Fibroblast of lung (primary cell): ENCODE measurements around the gene RAB30. TPM values are rescaled to one million over a fixed set of nuclear protein-coding genes. Genes with fewer than 3 reads are reported as not detected.

Source experiments
- DNase-seq, 2 donors: peaks; one replicate each; pipeline versions ENCODE4 v3.0.0 to v3.0.0-alpha.2; 2010; ENCODE audit warnings: low read depth in 2 of 2
- H2AFZ ChIP-seq: 2 replicates; pipeline ENCODE4 v1.5.1; 2012; ENCODE audit warnings: low read length, control low read depth, inconsistent platforms
- H3K27ac ChIP-seq: 2 replicates; pipeline ENCODE4 v1.5.1; 2011; ENCODE audit warnings: low read length, control low read depth; ENCODE audit not compliant: insufficient read depth
- H3K27me3 ChIP-seq: 2 replicates; pipeline ENCODE4 v1.5.1; 2011; ENCODE audit warnings: mild to moderate bottlenecking, low read length; ENCODE audit not compliant: control insufficient read depth, insufficient read depth
- H3K36me3 ChIP-seq: 2 replicates; pipeline ENCODE4 v1.5.1; 2011; ENCODE audit warnings: low read length; ENCODE audit not compliant: control insufficient read depth, insufficient read depth
- H3K4me1 ChIP-seq: 2 replicates; pipeline ENCODE4 v1.5.1; 2011; ENCODE audit warnings: low read length; ENCODE audit not compliant: control insufficient read depth, insufficient read depth; ENCODE audit errors: extremely low read depth
- H3K4me2 ChIP-seq: 2 replicates; pipeline ENCODE4 v1.5.1; 2011; ENCODE audit warnings: low read length, control low read depth; ENCODE audit not compliant: insufficient read depth; ENCODE audit errors: extremely low read depth
- H3K4me3 ChIP-seq, 4 experiments: fragments of 200-600 bp in 1 of 4; sonication (generic) in 1 of 4; replicated peaks in 1 of 4; 2 replicates each; pipeline ENCODE4 v1.5.1; 2011 to 2016; ENCODE audit warnings: low read length in 4 of 4, low read depth in 3 of 4, mild to moderate bottlenecking in 3 of 4, control low read depth in 2 of 4, inconsistent platforms in 1 of 4, mixed read lengths in 1 of 4; ENCODE audit not compliant: insufficient read depth in 1 of 4; ENCODE audit errors: control extremely low read depth in 1 of 4
- H3K79me2 ChIP-seq: 2 replicates; pipeline ENCODE4 v1.5.1; 2012; ENCODE audit warnings: mild to moderate bottlenecking, low read length, inconsistent platforms; ENCODE audit not compliant: control insufficient read depth, insufficient read depth
- H3K9ac ChIP-seq: 2 replicates; pipeline ENCODE4 v1.5.1; 2011; ENCODE audit warnings: mild to moderate bottlenecking, low read length, control low read depth; ENCODE audit not compliant: insufficient read depth
- H3K9me3 ChIP-seq: 2 replicates; pipeline ENCODE4 v1.5.1; 2012; ENCODE audit warnings: low read depth, low read length; ENCODE audit not compliant: control insufficient read depth, insufficient read depth
- H4K20me1 ChIP-seq: 2 replicates; pipeline ENCODE4 v1.5.1; 2011; ENCODE audit warnings: low read length; ENCODE audit not compliant: control insufficient read depth, insufficient read depth; ENCODE audit errors: extremely low read depth
- EZH2 ChIP-seq: IDR thresholded peaks from 2 replicates; pipeline ENCODE4 v1.5.1; 2012; ENCODE audit warnings: low read length, control low read depth, mild to moderate bottlenecking; ENCODE audit errors: missing control alignments
- polyA plus RNA-seq, 2 donors: library from polyadenylated mRNA; depleted of rRNA in 1 of 2; stranded (reverse) in 1 of 2; unstranded in 1 of 2; fragments of >200 nt; gene quantifications; 2 replicates each; pipeline ENCODE4 v1.2.1, GENCODE V29; 2011 to 2012; ENCODE audit warnings: missing spikeins in 1 of 2
- total RNA-seq: library from RNA; depleted of rRNA; stranded (reverse); fragments of >200 nt; gene quantifications from 2 replicates; pipeline ENCODE4 v1.2.1, GENCODE V29; 2014
- TF ChIP-seq, protein P1 (sequence below), 2 donors: IDR thresholded peaks in 1 of 2; conservative IDR thresholded peaks in 1 of 2; 1 replicate in 1 of 2; 2 replicates in 1 of 2; pipeline ENCODE4 v1.5.1; 2011 to 2012; ENCODE audit warnings: low read length in 2 of 2, control low read depth in 1 of 2, inconsistent platforms in 1 of 2, low read depth in 1 of 2, mild to moderate bottlenecking in 1 of 2

RAB30 gene
- total and polyA plus RNA-seq, 2 donors (not counting 1 experiment from before 2014, with no cell fraction given): 33.9 to 45.2 TPM

DNA sequence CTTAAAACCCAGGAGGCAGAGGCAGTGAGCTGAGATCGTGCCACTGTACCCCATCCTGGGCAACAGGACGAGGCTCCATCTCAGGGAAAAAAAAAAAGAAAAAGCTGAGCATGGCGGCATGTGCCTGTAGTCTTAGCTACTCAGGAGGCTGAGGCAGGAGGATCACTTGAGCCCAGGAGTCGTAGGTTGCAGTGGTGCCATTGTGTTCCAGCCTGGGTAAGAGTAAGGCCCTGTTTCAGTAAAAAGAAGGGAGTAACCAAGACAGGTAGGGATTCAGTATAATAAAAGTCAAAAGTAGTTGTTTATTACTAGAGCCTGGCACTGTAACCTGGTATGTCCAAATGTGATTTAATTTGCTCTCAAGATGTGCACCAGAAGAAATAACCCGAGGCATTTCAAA lies 8.1 kb upstream of the RAB30 start:
- DNase-seq: no peak
- Histone ChIP-seq H3K27me3 (no peaks in the 10 kb centered on the region), H3K9ac (no peak overlapping the region), H3K4me1 (no peaks in the 10 kb centered on the region), H3K27ac (no peak overlapping the region), H3K79me2 (peaks cover 3% of the 10 kb centered on the region), H3K9me3 (no peaks in the 10 kb centered on the region), H3K4me3 (no peak overlapping the region), H3K4me2 (no peak overlapping the region), H3K36me3 (no peaks in the 10 kb centered on the region), H4K20me1 (no peaks in the 10 kb centered on the region), H2AFZ (no peak overlapping the region)
- no peak for TF ChIP-seq EZH2
- TF ChIP-seq, protein P1, sequence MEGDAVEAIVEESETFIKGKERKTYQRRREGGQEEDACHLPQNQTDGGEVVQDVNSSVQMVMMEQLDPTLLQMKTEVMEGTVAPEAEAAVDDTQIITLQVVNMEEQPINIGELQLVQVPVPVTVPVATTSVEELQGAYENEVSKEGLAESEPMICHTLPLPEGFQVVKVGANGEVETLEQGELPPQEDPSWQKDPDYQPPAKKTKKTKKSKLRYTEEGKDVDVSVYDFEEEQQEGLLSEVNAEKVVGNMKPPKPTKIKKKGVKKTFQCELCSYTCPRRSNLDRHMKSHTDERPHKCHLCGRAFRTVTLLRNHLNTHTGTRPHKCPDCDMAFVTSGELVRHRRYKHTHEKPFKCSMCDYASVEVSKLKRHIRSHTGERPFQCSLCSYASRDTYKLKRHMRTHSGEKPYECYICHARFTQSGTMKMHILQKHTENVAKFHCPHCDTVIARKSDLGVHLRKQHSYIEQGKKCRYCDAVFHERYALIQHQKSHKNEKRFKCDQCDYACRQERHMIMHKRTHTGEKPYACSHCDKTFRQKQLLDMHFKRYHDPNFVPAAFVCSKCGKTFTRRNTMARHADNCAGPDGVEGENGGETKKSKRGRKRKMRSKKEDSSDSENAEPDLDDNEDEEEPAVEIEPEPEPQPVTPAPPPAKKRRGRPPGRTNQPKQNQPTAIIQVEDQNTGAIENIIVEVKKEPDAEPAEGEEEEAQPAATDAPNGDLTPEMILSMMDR (conservative IDR thresholded peaks at IDR 0.05 in 1 of 2, IDR thresholded peaks at IDR 0.05 in 1 of 2; ENCODE audit: low read depth in 1 of 2, low read length in 2 of 2): no peak

DNA sequence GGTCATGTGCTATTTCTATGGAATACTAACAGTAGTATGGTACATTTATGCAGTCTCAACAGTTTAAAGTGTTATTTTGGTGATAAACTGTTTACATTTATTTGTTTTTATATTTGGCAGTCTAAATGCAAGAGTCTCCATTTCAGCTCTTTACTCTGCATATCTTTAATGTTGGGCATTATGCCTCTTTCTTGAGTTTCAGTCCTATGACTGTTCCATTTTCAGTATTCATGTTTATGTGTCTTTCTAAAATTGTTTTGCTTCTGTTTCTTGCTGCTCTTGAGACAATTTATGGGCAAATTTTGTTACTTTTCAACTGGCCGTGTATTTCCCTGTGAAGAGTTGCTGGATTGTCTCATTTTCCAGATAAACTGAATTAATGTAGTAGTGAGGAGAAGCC lies 6.6 kb upstream of the RAB30 start:
- no peak overlapping the region for H3K4me3 ChIP-seq
- no peaks in the 10 kb centered on the region for H3K9me3 ChIP-seq

DNA sequence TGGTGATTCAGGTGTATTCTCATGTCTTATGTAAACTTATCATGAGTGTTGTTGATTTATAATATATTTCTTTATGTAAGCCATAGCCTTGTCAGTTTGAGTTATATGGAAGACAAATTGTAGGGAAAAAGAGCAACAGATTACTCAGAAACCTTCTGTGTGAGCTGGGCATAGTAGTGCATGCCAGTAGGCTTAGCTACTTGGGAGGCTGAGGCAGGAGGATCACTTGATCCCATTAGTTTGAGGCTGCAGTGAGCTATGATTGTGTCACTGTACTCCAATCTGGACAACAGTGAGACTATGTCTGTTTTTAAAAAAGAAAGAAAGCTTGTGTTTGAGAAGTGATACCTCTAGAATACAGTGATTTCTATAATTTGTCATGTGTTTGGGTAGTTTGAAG lies 2.2 kb upstream of the RAB30 start:
- no peak overlapping the region for H2AFZ ChIP-seq
- no peaks in the 10 kb centered on the region for H3K27me3 ChIP-seq
- peaks cover 3% of the 10 kb centered on the region for H3K36me3 ChIP-seq
- H3K4me2 ChIP-seq: no peak overlapping the region
- H3K4me3 ChIP-seq: peak overlapping the region in 1 of 4 experiments; percentile 87
- no peaks in the 10 kb centered on the region for H3K9me3 ChIP-seq
- TF ChIP-seq, protein P1 (conservative IDR thresholded peaks at IDR 0.05 in 1 of 2, IDR thresholded peaks at IDR 0.05 in 1 of 2; ENCODE audit: low read depth in 1 of 2, low read length in 2 of 2): no peak
- TF ChIP-seq EZH2: no peak
- H4K20me1 ChIP-seq: no peaks in the 10 kb centered on the region
- DNase-seq: no peak
- H3K4me1 ChIP-seq: peaks cover 10% of the 10 kb centered on the region
- no peak overlapping the region for H3K9ac ChIP-seq
- H3K27ac ChIP-seq: no peak overlapping the region
- H3K79me2 ChIP-seq: peaks cover 47% of the 10 kb centered on the region

More for the DNA sequence above, 6.6 kb upstream of the RAB30 start:
- Histone ChIP-seq H3K36me3 (peaks cover 3% of the 10 kb centered on the region), H3K4me2 (no peak overlapping the region), H3K79me2 (peaks cover 14% of the 10 kb centered on the region), H4K20me1 (no peaks in the 10 kb centered on the region), H2AFZ (no peak overlapping the region), H3K4me1 (peaks cover 2% of the 10 kb centered on the region), H3K27ac (no peak overlapping the region), H3K27me3 (no peaks in the 10 kb centered on the region), H3K9ac (no peak overlapping the region)
- DNase-seq: no peak
- TF ChIP-seq EZH2: no peak
- TF ChIP-seq, protein P1 (conservative IDR thresholded peaks at IDR 0.05 in 1 of 2, IDR thresholded peaks at IDR 0.05 in 1 of 2; ENCODE audit: low read depth in 1 of 2, low read length in 2 of 2): no peak
